Type B pancreatic cell (in vitro differentiated cells): ENCODE results near the gene KRT33A. TPM values are rescaled to one million over a fixed set of nuclear protein-coding genes. Genes with fewer than 3 reads are reported as not detected.
"Not testable (repeated sequence)": the region's sequence is repeated elsewhere in the genome, so short reads cannot be mapped to it uniquely, and the experiment has no call there.

Source experiments
- DNase-seq: peaks from one replicate; pipeline ENCODE4 v3.0.0; 2021; ENCODE audit warnings: mixed read lengths; ENCODE audit not compliant: unreplicated experiment; ENCODE audit errors: extremely low spot score
- H3K27ac Mint-ChIP-seq: 2 replicates; pipeline ENCODE4 v1.8.0; 2021; ENCODE audit warnings: mild to moderate bottlenecking, mixed read lengths
- H3K27me3 Mint-ChIP-seq: 2 replicates; pipeline ENCODE4 v1.8.0; 2021; ENCODE audit warnings: mixed read lengths
- H3K36me3 Mint-ChIP-seq: 2 replicates; pipeline ENCODE4 v1.8.0; 2021; ENCODE audit warnings: mixed read lengths
- H3K4me1 Mint-ChIP-seq: one replicate; pipeline ENCODE4 v1.8.0; 2021; ENCODE audit warnings: mixed read lengths; ENCODE audit not compliant: unreplicated experiment
- H3K4me3 Mint-ChIP-seq: 2 replicates; pipeline ENCODE4 v1.8.0; 2021; ENCODE audit warnings: mild to moderate bottlenecking, mixed read lengths
- H3K9me3 Mint-ChIP-seq: 2 replicates; pipeline ENCODE4 v1.8.0; 2021; ENCODE audit warnings: mixed read lengths
- long read RNA-seq: library from polyadenylated mRNA; unstranded; transcript quantifications from one replicate; pipeline ENCODE4 v2.0.0, GENCODE V29; 2020
- total RNA-seq: library from RNA; stranded (reverse); gene quantifications from 2 replicates; pipeline ENCODE4 v1.2.1, GENCODE V29; 2021; ENCODE audit warnings: low replicate concordance
- TF ChIP-seq, protein P1 (sequence below): fragments of 200-600 bp; sonication (generic); conservative IDR thresholded peaks from 2 replicates; pipeline ENCODE4 v1.5.0; 2021; ENCODE audit warnings: antibody characterized with exemption, mild to moderate bottlenecking

Gene KRT33A
- 0.24 and 1.9 TPM in 2 replicates for total RNA-seq
- long read RNA-seq, partial matches to known transcripts = 2 of 6 reads
- long read RNA-seq, other reads (novel, unspliced or antisense) = 1 of 6 reads

GRCh38 chr17:41350381-41350878 lies at the start of gene KRT33A:
TSS of gene KRT33A (minus strand) at chr17:41350828. CDS start at chr17:41350767, 61 bp downstream.
- H3K27ac Mint-ChIP-seq = not testable (repeated sequence)

DNA sequence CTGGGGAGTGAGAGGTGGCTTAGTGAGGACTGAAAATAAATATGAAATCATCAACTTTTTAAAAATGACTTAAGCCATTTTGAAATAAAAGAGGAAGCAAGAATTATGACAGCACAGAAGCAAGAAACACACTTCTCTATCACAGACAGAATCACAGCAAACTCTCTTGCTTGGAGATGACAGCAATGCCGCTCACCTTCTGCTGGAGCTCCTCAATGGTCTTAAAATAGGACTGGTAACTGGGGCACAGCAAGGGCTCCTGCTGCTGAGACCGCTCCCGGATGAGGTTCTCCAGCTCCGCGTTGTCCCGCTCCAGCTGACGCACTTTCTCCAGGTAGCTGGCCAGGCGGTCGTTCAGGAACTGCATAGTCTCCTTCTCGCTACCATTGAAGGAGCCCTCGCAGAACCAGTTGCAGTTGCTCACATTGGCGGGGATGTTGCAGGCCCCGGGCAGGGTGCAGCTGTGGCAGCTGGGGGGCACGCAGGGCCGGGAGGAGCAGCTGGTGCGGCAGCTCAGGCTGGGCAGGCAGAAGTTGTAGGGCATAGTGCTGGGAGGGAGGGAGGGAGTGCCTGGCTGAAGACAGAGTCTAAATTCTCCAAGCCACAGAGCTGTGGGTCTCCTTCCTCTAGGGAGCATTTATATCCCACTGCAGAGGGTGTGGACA lies 46.5 kb upstream of the KRT33A start, which contains the start of gene KRT31:
Gene KRT31, minus strand, starts transcription at position 613 of the 665 bp plus-strand sequence. Its CDS starts 69 bp downstream, at position 544.
- TF ChIP-seq, protein P1, sequence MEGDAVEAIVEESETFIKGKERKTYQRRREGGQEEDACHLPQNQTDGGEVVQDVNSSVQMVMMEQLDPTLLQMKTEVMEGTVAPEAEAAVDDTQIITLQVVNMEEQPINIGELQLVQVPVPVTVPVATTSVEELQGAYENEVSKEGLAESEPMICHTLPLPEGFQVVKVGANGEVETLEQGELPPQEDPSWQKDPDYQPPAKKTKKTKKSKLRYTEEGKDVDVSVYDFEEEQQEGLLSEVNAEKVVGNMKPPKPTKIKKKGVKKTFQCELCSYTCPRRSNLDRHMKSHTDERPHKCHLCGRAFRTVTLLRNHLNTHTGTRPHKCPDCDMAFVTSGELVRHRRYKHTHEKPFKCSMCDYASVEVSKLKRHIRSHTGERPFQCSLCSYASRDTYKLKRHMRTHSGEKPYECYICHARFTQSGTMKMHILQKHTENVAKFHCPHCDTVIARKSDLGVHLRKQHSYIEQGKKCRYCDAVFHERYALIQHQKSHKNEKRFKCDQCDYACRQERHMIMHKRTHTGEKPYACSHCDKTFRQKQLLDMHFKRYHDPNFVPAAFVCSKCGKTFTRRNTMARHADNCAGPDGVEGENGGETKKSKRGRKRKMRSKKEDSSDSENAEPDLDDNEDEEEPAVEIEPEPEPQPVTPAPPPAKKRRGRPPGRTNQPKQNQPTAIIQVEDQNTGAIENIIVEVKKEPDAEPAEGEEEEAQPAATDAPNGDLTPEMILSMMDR = no peak
- DNase-seq = no peak
- Mint-ChIP-seq H3K4me3 (no peak within 1 kb of the TSS), H3K9me3 (no peaks in the 10 kb centered on the region), H3K4me1 (peaks cover 7% of the 10 kb centered on the region), H3K27me3 (no peaks in the 10 kb centered on the region), H3K27ac (no peak within 1 kb of the TSS), H3K36me3 (no peaks in the 10 kb centered on the region)

More at GRCh38 chr17:41350381-41350878, at the start of gene KRT33A:
- H3K4me1 Mint-ChIP-seq, H3K4me3 Mint-ChIP-seq, DNase-seq, H3K9me3 Mint-ChIP-seq, H3K27me3 Mint-ChIP-seq, H3K36me3 Mint-ChIP-seq: not testable (repeated sequence)

GRCh38 chr17:41396340-41396739 lies 45.7 kb upstream of the KRT33A start:
- H3K36me3 Mint-ChIP-seq = no peaks in the 10 kb centered on the region
- no peak overlapping the region for H3K27ac Mint-ChIP-seq
- H3K27me3 Mint-ChIP-seq = no peaks in the 10 kb centered on the region
- TF ChIP-seq, protein P1 = no peak
- peaks cover 5% of the 10 kb centered on the region for H3K4me1 Mint-ChIP-seq
- H3K4me3 Mint-ChIP-seq = no peak overlapping the region
- DNase-seq = no peak
- no peaks in the 10 kb centered on the region for H3K9me3 Mint-ChIP-seq

DNA sequence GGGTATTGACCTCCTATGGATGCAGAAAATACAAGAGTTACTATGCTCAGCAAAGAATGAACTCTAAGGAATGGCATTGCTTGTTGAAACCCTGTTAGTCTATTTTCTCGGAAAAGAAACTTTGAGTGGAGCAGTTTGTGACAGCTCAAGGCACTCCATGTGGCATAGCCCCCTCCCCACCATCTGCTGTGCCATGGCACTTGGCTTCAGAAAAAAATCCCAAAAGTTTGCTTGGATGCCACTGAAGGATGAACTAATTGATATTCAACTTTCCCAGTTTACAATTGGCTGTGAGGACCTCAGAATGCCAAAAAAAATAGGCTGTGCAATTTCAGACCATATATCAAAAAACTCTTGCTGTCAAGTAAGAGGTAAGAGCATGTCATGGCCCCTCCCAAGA lies 45.0 kb upstream of the KRT33A start:
- no peak for DNase-seq
- Mint-ChIP-seq H3K4me3 (no peak overlapping the region), H3K9me3 (no peaks in the 10 kb centered on the region), H3K36me3 (no peaks in the 10 kb centered on the region), H3K27me3 (no peaks in the 10 kb centered on the region), H3K27ac (no peak overlapping the region), H3K4me1 (peaks cover 12% of the 10 kb centered on the region)
- TF ChIP-seq, protein P1 = no peak

DNA sequence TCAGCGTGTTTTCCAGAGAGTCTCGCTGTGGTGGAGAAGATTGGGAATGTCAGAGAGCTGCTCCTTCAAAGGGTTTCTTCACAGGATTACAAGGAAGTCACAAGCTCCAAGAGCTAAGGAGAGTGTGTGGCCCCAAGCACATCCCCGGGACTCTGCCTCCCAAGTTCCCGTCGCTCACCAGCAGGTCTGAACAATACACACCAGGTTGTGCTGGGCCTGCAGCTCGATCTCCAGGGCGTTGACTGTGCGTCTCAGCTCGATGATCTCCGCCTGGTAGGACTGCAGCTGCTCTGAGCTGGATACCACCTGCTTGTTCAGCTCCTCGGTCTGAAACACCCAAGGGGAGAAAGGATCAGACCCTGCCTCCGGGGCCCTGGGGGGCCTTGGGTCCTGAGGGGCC lies 44.4 kb upstream of the KRT33A start:
- H3K4me3 Mint-ChIP-seq, H3K27ac Mint-ChIP-seq, H3K27me3 Mint-ChIP-seq, H3K36me3 Mint-ChIP-seq, DNase-seq, H3K9me3 Mint-ChIP-seq: not testable (repeated sequence)
- H3K4me1 Mint-ChIP-seq = peaks cover 14% of the 10 kb centered on the region

- Mint-ChIP-seq H3K4me3 (no peak overlapping the region), H3K4me1 (peaks cover 12% of the 10 kb centered on the region), H3K27me3 (no peaks in the 10 kb centered on the region), H3K27ac (no peak overlapping the region), H3K9me3 (no peaks in the 10 kb centered on the region), H3K36me3 (no peaks in the 10 kb centered on the region)
- no peak for DNase-seq
- TF ChIP-seq, protein P1 = no peak
Observed at GRCh38 chr17:41394254-41394996, 43.8 kb upstream of the KRT33A start.
